ENCODE data around the gene UFM1.

- TF ChIP-seq GATA2 (IDR thresholded peaks at IDR 0.05; ENCODE audit: insufficient read depth, insufficient read length, low read depth, low read length) (no peak), MAX (IDR thresholded peaks at IDR 0.05; ENCODE audit: insufficient read depth, insufficient read length) (no peak)
These were observed 12.1 kb downstream of the UFM1 start for GRCh38 chr13:38361542-38362262.

Measured in endothelial cell of umbilical vein (primary cell).